Measurements from ENCODE around the gene DDX28. TPM values are rescaled to one million over a fixed set of nuclear protein-coding genes. Genes with fewer than 3 reads are reported as not detected.
"Not testable (repeated sequence)": the region's sequence is repeated elsewhere in the genome, so short reads cannot be mapped to it uniquely, and the experiment has no call there.

DDX28 gene
- total RNA-seq, 2 donors from 2014 or later: 7.2 to 18.7 TPM

DNA sequence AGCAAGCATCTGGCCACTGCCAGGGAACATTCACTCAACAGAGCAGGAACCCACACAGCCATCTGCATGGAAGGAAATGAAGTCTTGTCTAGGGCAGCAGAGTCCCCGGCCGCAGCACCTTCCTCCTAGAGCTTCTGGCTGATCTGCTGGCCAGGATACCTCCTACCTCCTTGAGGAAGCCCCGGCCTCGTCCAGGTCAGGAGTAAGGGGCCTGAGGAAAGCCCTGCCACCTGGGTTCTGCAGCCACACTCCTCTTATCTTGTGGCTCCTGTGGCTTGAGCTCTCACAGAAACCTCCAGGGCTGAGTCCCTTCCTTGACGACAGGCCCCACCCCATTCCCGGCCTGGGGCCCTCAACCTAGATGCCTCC is 29.0 kb downstream of the DDX28 start:
- H3K27ac Mint-ChIP-seq: peak overlapping the region; percentile 92
- H3K27me3 Mint-ChIP-seq; H3K36me3 Mint-ChIP-seq (ENCODE audit: low read depth); H3K9me3 Mint-ChIP-seq: not testable (repeated sequence)
- ATAC-seq (replicated peaks): peak; percentile 13
- H3K4me1 Mint-ChIP-seq: peaks cover 16% of the 10 kb centered on the region
- peak overlapping the region; percentile 86 for H3K4me3 Mint-ChIP-seq

DNA sequence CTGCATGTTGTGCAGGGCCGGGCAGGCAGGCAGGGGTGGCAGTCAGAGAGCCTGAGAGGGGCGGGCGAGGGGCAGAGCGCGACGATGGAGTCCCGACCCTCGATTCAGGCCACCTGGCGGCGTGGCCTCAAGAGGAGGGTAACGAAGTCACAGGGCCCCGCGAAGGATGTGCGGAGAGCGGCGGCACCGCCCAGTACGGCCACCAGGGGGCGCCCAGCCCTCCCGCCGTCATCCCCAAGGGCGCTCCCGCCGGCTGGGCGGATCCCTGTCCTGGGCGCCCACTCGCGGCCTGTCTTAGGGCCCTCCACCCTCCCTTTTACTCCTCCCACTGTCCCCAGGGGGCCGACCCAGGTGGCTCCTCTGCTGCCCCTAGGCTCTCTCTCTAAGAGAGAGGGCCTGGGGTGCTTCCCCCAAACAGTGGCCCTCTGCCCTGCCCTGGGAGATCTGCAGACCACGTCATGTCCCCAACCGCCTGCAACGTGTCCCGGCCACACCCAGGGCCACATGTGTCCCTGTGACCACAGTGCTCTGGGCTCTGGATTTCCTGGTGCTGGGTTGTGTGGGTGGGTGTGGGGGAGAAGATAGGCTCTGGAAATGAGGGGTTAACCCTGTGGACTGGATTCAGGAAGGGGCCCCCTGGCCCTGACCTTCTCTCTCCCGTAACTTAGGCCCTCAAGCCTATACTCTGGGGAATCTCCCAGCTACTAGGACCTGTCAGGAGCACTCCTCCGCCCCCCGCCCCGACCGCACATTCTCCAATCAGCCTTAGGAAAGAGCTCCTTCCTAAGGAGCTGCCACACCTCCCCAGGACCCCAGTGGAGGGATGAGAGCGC is 29.6 kb downstream of the DDX28 start:
- Mint-ChIP-seq H3K4me1 (peaks cover 13% of the 10 kb centered on the region), H3K27me3 (no peaks in the 10 kb centered on the region), H3K27ac (peak overlapping the region; percentile 92), H3K4me3 (peak overlapping the region; percentile 86), H3K9me3 (no peaks in the 10 kb centered on the region), H3K36me3 (ENCODE audit: low read depth) (no peaks in the 10 kb centered on the region)
- ATAC-seq (replicated peaks): peak; percentile 89

DNA sequence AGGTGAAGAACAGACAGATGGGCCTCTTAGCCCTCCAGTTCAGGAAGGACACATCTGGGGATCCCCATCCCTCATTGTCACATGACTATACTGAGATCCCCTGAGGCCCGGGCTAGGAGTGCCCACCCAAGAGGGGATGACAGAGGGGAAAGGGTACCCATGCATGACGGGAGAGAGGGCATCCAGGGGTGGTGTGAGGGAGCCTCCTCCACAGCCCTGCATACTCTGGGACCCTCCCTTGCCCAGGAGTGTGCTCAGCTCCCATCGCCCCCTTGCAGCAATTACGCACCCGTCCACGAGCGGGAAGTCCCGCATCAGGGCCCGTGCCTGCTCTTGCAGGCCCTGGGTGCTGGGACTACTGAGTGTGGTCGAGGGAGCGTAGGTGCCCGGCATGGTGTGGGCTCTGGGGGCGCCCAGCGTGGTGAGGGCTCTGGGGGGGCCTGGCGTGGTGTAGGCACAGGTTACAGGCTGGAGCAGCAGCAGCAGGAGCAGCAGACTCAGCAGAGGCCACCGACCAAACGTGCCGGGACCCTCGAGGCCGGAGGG is 30.3 kb downstream of the DDX28 start:
- Mint-ChIP-seq H3K27me3 (no peaks in the 10 kb centered on the region), H3K36me3 (ENCODE audit: low read depth) (no peaks in the 10 kb centered on the region), H3K4me1 (peaks cover 13% of the 10 kb centered on the region), H3K9me3 (no peaks in the 10 kb centered on the region), H3K27ac (peak overlapping the region; percentile 66), H3K4me3 (peak overlapping the region; percentile 86)
- ATAC-seq (replicated peaks): no peak

DNA sequence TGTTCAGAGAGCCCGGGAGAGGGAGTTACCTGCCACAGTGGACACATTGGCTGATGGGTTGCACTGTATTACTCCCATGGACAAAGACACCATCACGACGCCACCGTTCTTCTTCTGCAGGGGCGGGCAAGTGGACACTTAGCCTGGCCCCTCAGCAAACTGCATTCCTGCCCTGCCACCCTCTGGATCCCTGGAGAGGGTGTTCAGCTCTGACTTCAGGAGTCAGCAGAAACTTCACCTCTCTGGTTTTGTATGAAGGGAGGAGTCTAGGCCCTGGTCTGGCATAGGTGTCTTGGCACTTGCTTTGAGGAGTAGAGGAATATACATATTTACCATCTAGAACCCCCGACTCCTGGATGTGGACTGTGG is 33.0 kb downstream of the DDX28 start:
- H3K36me3 Mint-ChIP-seq (ENCODE audit: low read depth): no peaks in the 10 kb centered on the region
- H3K4me3 Mint-ChIP-seq: no peak overlapping the region
- no peaks in the 10 kb centered on the region for H3K9me3 Mint-ChIP-seq
- peak overlapping the region; percentile 57 for H3K27ac Mint-ChIP-seq
- H3K4me1 Mint-ChIP-seq: peaks cover 9% of the 10 kb centered on the region
- no peak for ATAC-seq (replicated peaks)
- no peaks in the 10 kb centered on the region for H3K27me3 Mint-ChIP-seq

DNA sequence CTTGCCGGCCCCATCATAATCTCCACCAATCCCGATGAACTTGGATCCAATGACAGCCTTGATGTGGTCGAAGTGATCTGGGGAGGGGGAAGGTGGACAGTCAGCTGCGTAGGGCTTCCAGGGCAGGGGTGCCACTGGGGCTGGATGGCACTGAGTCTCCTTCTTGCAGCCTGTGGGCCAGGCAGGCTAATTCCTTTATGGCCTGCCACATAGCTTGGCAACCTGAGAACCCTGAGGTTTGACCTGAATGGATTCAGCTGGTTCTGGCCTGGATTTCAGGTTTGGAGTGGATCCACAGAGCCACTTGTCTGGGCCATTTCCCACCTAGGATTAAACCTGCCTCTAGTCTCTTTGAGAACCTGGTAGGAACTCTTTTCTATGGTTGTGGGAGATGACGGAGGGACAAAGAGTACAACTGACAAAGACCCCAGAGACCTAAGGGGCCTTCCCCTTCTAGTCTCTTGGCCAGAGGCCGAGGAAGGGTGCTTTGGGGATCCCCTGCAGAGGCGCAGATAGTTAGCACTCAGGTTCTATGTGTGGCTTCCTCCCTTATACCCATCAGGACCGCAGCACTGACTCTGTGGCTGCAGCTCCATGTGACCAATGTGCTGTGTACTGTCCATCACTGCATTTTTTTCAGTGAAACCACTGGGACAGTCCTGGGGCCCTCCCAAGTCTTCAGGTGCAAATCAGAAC is 33.6 kb downstream of the DDX28 start:
- H3K4me1 Mint-ChIP-seq: peaks cover 12% of the 10 kb centered on the region
- no peaks in the 10 kb centered on the region for H3K27me3 Mint-ChIP-seq
- H3K27ac Mint-ChIP-seq: peak overlapping the region; percentile 86
- H3K4me3 Mint-ChIP-seq: no peak overlapping the region
- H3K36me3 Mint-ChIP-seq (ENCODE audit: low read depth): no peaks in the 10 kb centered on the region
- no peaks in the 10 kb centered on the region for H3K9me3 Mint-ChIP-seq
- no peak for ATAC-seq (replicated peaks)

DNA sequence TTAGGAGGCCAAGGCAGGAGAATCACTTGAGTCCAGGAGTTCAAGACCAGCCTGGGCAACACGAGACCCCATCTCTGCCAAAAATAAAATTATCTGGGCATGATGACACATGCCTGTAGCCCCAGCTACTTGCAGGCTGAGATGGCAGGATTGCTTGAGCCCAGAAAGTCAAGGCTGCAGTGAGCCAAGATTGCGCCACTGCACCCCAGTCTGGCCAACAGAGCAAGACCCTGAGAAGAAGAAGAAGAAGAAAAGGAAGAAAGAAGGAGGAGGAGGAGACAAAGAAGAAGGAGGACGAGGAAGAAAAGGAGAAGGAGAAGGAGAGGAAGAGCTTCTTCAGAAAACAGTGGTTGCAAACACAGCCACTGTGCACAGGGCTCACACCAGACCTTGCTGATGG is 34.4 kb downstream of the DDX28 start:
- no peaks in the 10 kb centered on the region for H3K27me3 Mint-ChIP-seq
- peak overlapping the region; percentile 86 for H3K27ac Mint-ChIP-seq
- ATAC-seq (replicated peaks): no peak
- no peaks in the 10 kb centered on the region for H3K36me3 Mint-ChIP-seq (ENCODE audit: low read depth)
- peaks cover 10% of the 10 kb centered on the region for H3K4me1 Mint-ChIP-seq
- H3K9me3 Mint-ChIP-seq: no peaks in the 10 kb centered on the region
- no peak overlapping the region for H3K4me3 Mint-ChIP-seq

DNA sequence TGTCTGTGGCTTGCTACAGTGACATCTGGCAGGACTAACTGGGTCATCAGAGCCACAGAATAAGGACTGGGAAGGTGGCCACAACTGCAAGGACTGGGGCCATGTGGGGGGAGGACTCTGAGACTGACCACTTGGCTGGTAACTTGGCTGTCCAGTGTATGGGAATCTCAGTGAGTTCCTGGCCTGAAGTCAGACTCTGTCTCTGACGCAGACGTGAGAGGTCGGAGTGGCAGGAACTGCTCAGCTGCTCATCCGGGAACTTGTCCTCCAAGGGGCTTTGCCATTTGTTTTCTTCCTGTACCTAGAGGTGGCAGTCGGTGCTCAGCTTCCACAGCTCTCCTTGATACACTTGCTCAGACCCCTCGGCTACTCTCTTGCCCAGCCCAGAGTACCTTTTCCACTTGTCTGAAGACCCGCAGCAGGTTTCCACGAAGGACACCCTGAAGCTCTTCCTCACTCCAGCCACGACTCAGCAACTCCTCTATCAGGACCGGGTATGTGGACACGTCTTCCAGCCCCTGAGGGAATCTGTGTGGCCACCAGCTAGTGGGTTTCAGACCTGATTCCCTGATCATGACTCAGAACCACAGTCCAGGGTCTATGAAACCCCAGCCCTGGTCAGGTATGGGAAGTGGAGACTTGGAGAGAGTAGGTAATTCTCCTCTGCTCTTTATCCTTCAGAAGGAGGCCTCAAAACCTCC is 35.4 kb downstream of the DDX28 start:
- H3K27ac Mint-ChIP-seq: peak overlapping the region; percentile 86
- H3K36me3 Mint-ChIP-seq (ENCODE audit: low read depth): no peaks in the 10 kb centered on the region
- no peaks in the 10 kb centered on the region for H3K9me3 Mint-ChIP-seq
- no peak for ATAC-seq (replicated peaks)
- H3K4me1 Mint-ChIP-seq: peaks cover 12% of the 10 kb centered on the region
- H3K27me3 Mint-ChIP-seq: no peaks in the 10 kb centered on the region
- H3K4me3 Mint-ChIP-seq: no peak overlapping the region

DNA sequence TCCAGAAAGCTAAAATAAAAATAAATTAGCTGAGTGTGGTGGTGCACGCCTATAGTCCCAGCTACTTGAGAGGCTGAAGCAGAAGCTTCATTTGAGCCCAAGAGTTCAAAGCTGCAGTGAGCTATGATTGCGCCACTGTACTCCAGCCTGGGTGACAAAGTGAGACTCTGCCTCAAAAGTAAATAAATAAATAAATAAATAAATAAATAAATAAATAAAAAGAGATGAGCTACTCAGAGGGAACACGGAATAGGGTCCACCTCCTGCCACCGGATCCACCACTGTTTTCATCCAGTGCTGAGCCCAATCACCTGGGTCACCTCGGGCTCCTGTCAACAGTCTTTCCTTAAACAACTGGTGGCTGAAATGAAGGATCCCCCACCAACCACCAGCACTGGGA is 36.1 kb downstream of the DDX28 start:
- Mint-ChIP-seq H3K27ac (no peak overlapping the region), H3K4me3 (no peak overlapping the region), H3K36me3 (ENCODE audit: low read depth) (no peaks in the 10 kb centered on the region), H3K27me3 (no peaks in the 10 kb centered on the region), H3K4me1 (peaks cover 12% of the 10 kb centered on the region), H3K9me3 (no peaks in the 10 kb centered on the region)
- no peak for ATAC-seq (replicated peaks)

DNA sequence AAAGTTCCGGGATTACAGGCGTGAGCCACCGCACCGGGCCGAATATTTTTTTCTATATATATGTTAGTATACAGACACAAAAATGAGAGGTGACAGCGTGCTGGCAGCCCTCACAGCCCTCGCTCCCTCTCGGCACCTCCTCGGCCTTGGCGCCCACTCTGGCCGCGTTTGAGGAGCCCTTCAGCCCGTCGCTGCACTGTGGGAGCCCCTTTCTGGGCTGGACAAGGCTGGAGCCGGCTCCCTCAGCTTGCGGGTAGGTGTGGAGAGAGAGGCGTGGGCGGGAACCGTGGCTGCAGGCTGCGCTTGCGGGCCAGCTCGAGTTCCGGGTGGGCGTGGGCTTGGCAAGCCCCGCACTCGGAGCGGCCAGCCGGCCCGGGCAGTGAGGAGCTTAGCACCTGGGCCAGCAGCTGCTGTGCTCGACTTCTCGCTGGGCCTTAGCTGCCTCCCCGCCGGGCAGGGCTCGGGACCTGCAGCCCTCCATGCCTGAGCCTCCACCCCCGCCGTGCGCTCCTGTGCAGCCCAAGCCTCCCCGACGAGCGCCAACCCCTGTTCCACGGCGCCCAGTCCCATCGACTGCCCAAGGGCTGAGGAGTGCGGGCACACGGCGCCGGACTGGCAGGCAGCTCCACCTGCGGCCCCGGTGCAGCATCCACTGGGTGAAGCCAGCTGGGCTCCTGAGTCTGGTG is 40.9 kb downstream of the DDX28 start:
- H3K27ac Mint-ChIP-seq: no peak overlapping the region

DNA sequence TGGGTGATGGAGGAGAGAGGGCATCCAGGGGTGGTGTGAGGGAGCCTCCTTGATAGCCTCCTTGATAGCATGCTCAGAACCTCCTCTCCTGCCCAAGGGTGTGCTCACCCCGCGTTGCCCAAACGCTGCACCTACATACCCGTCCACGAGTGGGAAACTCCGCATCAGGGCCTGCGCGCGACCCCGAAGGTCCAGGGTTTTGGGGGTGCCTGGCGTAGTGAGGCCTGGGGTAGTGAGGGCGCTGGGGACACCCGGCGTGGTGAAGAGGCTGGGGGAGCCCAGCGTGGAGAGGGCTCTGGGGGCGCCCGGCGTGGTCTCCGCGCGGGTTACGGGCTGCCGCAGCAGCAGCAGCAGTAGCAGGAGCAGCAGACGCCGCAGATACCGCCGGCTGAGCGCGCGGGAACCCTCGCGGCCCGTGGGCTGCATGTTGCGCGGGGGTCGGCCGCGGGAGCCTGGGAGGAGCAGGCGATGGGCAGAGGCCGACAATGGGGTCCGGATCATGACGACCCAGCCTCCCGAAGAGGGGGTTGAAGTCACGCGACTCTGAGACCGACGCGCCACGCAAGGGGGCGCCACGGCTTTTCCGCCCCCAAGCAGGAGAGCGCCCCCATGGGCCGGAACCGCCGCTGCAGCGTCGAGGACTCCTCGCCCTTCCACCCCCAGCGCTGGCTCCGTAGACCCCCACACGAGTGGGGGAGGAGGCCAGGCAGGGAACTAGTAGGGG is 42.9 kb downstream of the DDX28 start, which contains the start of gene DPEP3:
Gene DPEP3, minus strand, starts transcription at position 545 of the 724 bp plus-strand sequence. Its CDS starts 119 bp downstream, at position 426.
- Mint-ChIP-seq H3K4me3 (no peak within 1 kb of the TSS), H3K9me3 (no peaks in the 10 kb centered on the region), H3K27ac (no peak within 1 kb of the TSS), H3K36me3 (ENCODE audit: low read depth) (no peaks in the 10 kb centered on the region), H3K4me1 (peaks cover 9% of the 10 kb centered on the region), H3K27me3 (no peaks in the 10 kb centered on the region)
- ATAC-seq (replicated peaks): no peak

More for the DNA sequence above, 40.9 kb downstream of the DDX28 start:
- H3K27me3 Mint-ChIP-seq: no peaks in the 10 kb centered on the region
- no peak overlapping the region for H3K4me3 Mint-ChIP-seq
- no peaks in the 10 kb centered on the region for H3K36me3 Mint-ChIP-seq (ENCODE audit: low read depth)
- ATAC-seq (replicated peaks): no peak
- no peaks in the 10 kb centered on the region for H3K9me3 Mint-ChIP-seq
- peaks cover 9% of the 10 kb centered on the region for H3K4me1 Mint-ChIP-seq

DNA sequence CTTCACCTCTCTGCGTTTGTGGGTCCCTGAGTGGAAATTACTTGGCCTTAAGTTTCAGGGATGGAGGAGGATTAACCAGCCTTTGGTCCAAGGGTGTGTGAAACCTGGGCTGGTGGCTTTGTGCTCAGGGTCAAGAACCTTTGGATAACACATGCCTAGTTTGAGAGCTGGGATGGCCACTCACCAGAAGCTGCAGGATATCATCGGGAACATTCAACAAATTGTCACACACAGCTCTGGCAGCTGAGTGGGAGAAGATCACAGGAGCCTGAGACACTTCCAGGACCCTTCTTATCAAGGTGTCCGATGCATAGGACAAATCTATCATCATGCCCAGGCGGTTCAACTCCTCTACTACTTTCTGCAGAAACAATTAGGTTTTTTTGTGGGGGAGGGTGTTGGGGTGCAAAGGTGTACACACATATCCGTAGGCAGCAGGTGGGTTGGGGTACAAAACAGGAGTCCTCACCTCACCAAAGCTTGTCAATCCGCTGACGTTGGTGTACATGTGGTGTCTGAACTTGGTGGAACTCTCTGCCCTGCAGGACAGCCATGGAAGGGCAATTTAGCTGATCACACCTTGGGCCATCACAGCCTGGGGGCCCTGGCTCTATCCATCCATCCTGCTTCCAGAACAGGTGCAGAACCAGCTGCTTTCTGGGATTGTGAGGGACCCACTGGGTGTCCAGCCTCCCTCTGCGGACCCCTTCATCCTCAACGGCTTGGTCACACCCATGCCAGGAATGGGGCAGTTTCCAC is 45.4 kb downstream of the DDX28 start:
- no peaks in the 10 kb centered on the region for H3K36me3 Mint-ChIP-seq (ENCODE audit: low read depth)
- no peaks in the 10 kb centered on the region for H3K4me1 Mint-ChIP-seq
- H3K4me3 Mint-ChIP-seq: no peak overlapping the region
- no peaks in the 10 kb centered on the region for H3K27me3 Mint-ChIP-seq
- no peak overlapping the region for H3K27ac Mint-ChIP-seq
- no peaks in the 10 kb centered on the region for H3K9me3 Mint-ChIP-seq
- no peak for ATAC-seq (replicated peaks)

DNA sequence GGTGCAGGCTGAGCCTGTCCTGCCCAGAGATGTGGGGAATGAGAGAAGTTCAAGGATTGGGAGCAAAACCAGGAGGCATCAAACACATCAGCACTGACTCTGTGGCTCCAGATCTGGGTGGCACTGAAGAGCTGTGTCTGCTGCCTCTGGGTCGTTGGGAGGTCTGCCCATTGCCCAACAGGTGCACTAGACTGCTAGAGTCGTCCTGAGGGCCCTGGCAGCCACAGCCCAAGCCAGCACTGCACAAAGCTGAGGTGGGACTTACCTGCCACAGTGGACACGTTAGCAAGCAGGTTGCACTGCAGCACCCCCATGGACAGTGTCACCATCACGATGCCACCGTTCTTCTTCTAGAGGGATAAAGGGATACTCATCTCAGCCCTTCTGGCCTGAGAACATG is 46.0 kb downstream of the DDX28 start:
- H3K36me3 Mint-ChIP-seq (ENCODE audit: low read depth): no peaks in the 10 kb centered on the region
- no peak for ATAC-seq (replicated peaks)
- no peak overlapping the region for H3K27ac Mint-ChIP-seq
- no peaks in the 10 kb centered on the region for H3K9me3 Mint-ChIP-seq
- no peaks in the 10 kb centered on the region for H3K4me1 Mint-ChIP-seq
- H3K27me3 Mint-ChIP-seq: no peaks in the 10 kb centered on the region
- H3K4me3 Mint-ChIP-seq: no peak overlapping the region

DNA sequence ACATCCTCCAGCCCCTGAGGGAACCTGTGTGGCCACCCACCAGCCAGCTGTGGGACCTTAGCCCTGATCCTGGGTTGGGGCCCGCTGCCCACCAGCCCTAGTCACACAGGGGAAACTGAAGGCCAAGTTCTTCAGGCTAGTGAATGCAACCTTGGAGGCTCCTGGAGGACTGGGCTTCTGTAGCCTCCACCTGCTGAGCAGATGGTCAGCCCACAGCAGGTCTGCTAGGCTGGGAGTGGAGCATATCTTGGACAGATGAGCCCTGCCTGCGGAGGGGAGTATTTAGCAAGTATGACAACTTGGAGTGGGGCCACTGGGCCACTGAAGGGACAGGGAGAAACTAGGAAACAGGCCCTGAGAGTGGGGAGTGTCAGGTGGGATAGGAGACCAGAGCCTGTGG is 46.8 kb downstream of the DDX28 start:
- H3K9me3 Mint-ChIP-seq: no peaks in the 10 kb centered on the region
- H3K36me3 Mint-ChIP-seq (ENCODE audit: low read depth): no peaks in the 10 kb centered on the region
- no peak overlapping the region for H3K27ac Mint-ChIP-seq
- ATAC-seq (replicated peaks): no peak
- no peak overlapping the region for H3K4me3 Mint-ChIP-seq
- no peaks in the 10 kb centered on the region for H3K27me3 Mint-ChIP-seq
- H3K4me1 Mint-ChIP-seq: no peaks in the 10 kb centered on the region
